ENCODE measurements around the gene SCYL1. TPM values are rescaled to one million over a fixed set of nuclear protein-coding genes. Genes with fewer than 3 reads are reported as not detected.

The SCYL1 gene
- total and polyA plus RNA-seq, 2 of the 4 experiments (the other 2 are of a cell fraction): 96.4 to 150 TPM

DNA sequence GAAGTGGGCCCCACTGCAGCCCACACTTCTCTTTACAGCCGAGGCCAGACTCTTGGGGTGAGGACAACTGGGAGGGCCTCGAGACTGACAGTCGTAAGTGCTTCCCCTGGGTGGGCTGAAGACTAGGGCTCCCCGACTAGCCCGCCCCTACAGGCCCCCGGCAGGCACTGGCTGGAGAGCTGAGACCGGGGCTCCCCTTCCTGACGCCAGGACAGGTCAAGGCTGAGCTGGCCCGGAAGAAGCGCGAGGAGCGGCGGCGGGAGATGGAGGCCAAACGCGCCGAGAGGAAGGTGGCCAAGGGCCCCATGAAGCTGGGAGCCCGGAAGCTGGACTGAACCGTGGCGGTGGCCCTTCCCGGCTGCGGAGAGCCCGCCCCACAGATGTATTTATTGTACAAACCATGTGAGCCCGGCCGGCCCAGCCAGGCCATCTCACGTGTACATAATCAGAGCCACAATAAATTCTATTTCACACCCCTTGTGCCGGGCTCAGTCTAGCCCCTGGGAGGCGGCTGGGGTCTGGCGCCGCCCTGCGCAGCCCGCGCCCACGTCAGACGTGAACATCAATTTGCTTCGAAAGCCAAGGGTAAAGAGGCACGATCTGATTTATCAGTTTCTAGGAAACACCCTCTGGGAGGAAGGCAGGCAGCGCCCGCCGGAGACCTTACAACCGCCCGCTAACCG is 13.5 kb downstream of the SCYL1 start:
- H3K14ac ChIP-seq (replicated peaks; ENCODE audit: low read depth, low read length): no peak overlapping the region
- H2AK5ac ChIP-seq (ENCODE audit: low read depth, low read length): no peak overlapping the region
- no peak overlapping the region for H2BK5ac ChIP-seq (ENCODE audit: low read depth, low read length, poor library complexity, severe bottlenecking)
- no peak overlapping the region for H2BK120ac ChIP-seq (ENCODE audit: low read depth, low read length)
- intact Hi-C loops (cut with micrococcal nuclease): no loop called here
- H2BK15ac ChIP-seq (ENCODE audit: low read depth, low read length): no peak overlapping the region
- H4K5ac ChIP-seq (ENCODE audit: low read depth, low read length): no peak overlapping the region
- H3K9me3 ChIP-seq (ENCODE audit: control insufficient read depth, insufficient read depth, low read length): no peaks in the 10 kb centered on the region
- no peak overlapping the region for H4K91ac ChIP-seq (ENCODE audit: insufficient read depth, low read depth, low read length)
- H3K9me1 ChIP-seq (ENCODE audit: insufficient read depth, low read length): no peaks in the 10 kb centered on the region; the same call in 1 of the 2 replicates
- H2BK20ac ChIP-seq (ENCODE audit: low read depth, low read length): no peak overlapping the region
- TF ChIP-seq MXI1 (IDR thresholded peaks at IDR 0.05; ENCODE audit: borderline replicate concordance, low read depth, low read length): no peak
- TF ChIP-seq SMC3 (IDR thresholded peaks at IDR 0.05; ENCODE audit: low read depth, low read length): no peak
- TF ChIP-seq RCOR1 (IDR thresholded peaks at IDR 0.05; ENCODE audit: insufficient replicate concordance, low read length): no peak
- no peak for TF ChIP-seq USF2 (IDR thresholded peaks at IDR 0.05; ENCODE audit: low read depth, low read length)
- TF ChIP-seq MAFK (IDR thresholded peaks at IDR 0.05; ENCODE audit: low read depth, low read length): no peak
- TF ChIP-seq ELK1 (IDR thresholded peaks at IDR 0.05; ENCODE audit: borderline replicate concordance, low read depth, low read length): no peak
- no peak for TF ChIP-seq RFX5 (IDR thresholded peaks at IDR 0.05; ENCODE audit: low read depth, low read length)
- TF ChIP-seq, protein P1, sequence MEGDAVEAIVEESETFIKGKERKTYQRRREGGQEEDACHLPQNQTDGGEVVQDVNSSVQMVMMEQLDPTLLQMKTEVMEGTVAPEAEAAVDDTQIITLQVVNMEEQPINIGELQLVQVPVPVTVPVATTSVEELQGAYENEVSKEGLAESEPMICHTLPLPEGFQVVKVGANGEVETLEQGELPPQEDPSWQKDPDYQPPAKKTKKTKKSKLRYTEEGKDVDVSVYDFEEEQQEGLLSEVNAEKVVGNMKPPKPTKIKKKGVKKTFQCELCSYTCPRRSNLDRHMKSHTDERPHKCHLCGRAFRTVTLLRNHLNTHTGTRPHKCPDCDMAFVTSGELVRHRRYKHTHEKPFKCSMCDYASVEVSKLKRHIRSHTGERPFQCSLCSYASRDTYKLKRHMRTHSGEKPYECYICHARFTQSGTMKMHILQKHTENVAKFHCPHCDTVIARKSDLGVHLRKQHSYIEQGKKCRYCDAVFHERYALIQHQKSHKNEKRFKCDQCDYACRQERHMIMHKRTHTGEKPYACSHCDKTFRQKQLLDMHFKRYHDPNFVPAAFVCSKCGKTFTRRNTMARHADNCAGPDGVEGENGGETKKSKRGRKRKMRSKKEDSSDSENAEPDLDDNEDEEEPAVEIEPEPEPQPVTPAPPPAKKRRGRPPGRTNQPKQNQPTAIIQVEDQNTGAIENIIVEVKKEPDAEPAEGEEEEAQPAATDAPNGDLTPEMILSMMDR (conservative IDR thresholded peaks at IDR 0.05; ENCODE audit: low read depth, low read length): no peak
- no peak for TF ChIP-seq NFE2L2 (IDR thresholded peaks at IDR 0.05; ENCODE audit: low read depth, low read length)
- TF ChIP-seq FOS (IDR thresholded peaks at IDR 0.05; ENCODE audit: low read depth, low read length): no peak
- TF ChIP-seq POLR2A (IDR thresholded peaks at IDR 0.05; ENCODE audit: low read depth, low read length): no peak
- no peak for TF ChIP-seq CEBPB (IDR thresholded peaks at IDR 0.05; ENCODE audit: low read depth, low read length)
- TF ChIP-seq MAZ (IDR thresholded peaks at IDR 0.05; ENCODE audit: borderline replicate concordance, low read depth, low read length): no peak
- no peak for TF ChIP-seq RAD21 (IDR thresholded peaks at IDR 0.05; ENCODE audit: low read length)
- TF ChIP-seq BHLHE40 (IDR thresholded peaks at IDR 0.05; ENCODE audit: low read depth, low read length): no peak
- no peak for TF ChIP-seq CHD1 (IDR thresholded peaks at IDR 0.05; ENCODE audit: low read depth, low read length)
- H3K4me1 ChIP-seq (ENCODE audit: control insufficient read depth, insufficient read depth, low read length): peaks cover 5% of the 10 kb centered on the region; the same call in 1 of the 2 replicates
- no peak overlapping the region for H3K4ac ChIP-seq (ENCODE audit: low read depth, low read length)
- no peak overlapping the region for H2AFZ ChIP-seq (replicated peaks; ENCODE audit: low read length, poor library complexity)
- H2AK9ac ChIP-seq (replicated peaks; ENCODE audit: low read depth, low read length, poor library complexity): no peak overlapping the region
- ChIA-PET CTCF (no interaction called here), POLR2A (ENCODE audit: unreplicated experiment) (no interaction called here)
- H3K56ac ChIP-seq (ENCODE audit: extremely low read depth, insufficient read depth, low read length): no peak overlapping the region
- dilution Hi-C loops (cut with HindIII; ENCODE audit: low sequenced_read_pairs, unreplicated experiment): no loop called here
- H3K36me3 ChIP-seq (ENCODE audit: control insufficient read depth, insufficient read depth, low read length): peaks cover 51% of the 10 kb centered on the region
- H3K4me3 ChIP-seq (ENCODE audit: insufficient read depth, low read depth, low read length): no peak overlapping the region
- no peak overlapping the region for H3K18ac ChIP-seq (ENCODE audit: low read depth, low read length)
- H3K27me3 ChIP-seq (ENCODE audit: control insufficient read depth, insufficient read depth, low read length): no peaks in the 10 kb centered on the region
- H3K9ac ChIP-seq (ENCODE audit: low read depth, low read length): no peak overlapping the region
- no peak for ATAC-seq (ENCODE audit: low read depth)
- H3K23ac ChIP-seq (ENCODE audit: low read depth, low read length): no peak overlapping the region
- DNase-seq: no peak
- no peak overlapping the region for H3K27ac ChIP-seq (ENCODE audit: insufficient read depth, low read length)
- peaks cover 0 to 16% of the 10 kb centered on the region in 2 experiments for H3K79me1 ChIP-seq (ENCODE audit: low read depth in 1 of 2, low read length in 2 of 2)
- H4K20me1 ChIP-seq (ENCODE audit: insufficient read depth, low read length): peaks cover 20% of the 10 kb centered on the region
- no peak overlapping the region for H4K8ac ChIP-seq (ENCODE audit: low read depth in 2 of 2, low read length in 2 of 2)
- in situ Hi-C loops (cut with MboI; ENCODE audit: low sequenced_read_pairs): no loop called here
- no peak overlapping the region for H3K4me2 ChIP-seq (ENCODE audit: low read depth, low read length)
- BruUV-seq (replicated peaks): TSS peak; percentile 84
- WGBS, 2 experiments (ENCODE audit: extremely low coverage in 2 of 2, insufficient read length in 1 of 2): 86% methylated on average over 27 of the region's 43 CpGs; no CpG with 5 or more reads in 1 of the 2 experiments

Data from IMR-90 (cell line).